Neural crest cell (in vitro differentiated cells): ENCODE data around the gene UMAD1. TPM values are rescaled to one million over a fixed set of nuclear protein-coding genes. Genes with fewer than 3 reads are reported as not detected.

ENCODE experiments used
- DNase-seq: peaks from one replicate; pipeline ENCODE4 v3.0.0; 2021; ENCODE audit warnings: low read depth, mixed read lengths, low spot score
- H3K27ac Mint-ChIP-seq: one replicate; pipeline ENCODE4 v1.8.0; 2021; ENCODE audit warnings: mild to moderate bottlenecking, mixed read lengths; ENCODE audit not compliant: unreplicated experiment
- H3K27me3 Mint-ChIP-seq: 2 replicates; pipeline ENCODE4 v1.8.0; 2021; ENCODE audit warnings: low read depth, mild to moderate bottlenecking, mixed read lengths
- H3K36me3 Mint-ChIP-seq: 2 replicates; pipeline ENCODE4 v1.8.0; 2021; ENCODE audit warnings: low read depth, mild to moderate bottlenecking, mixed read lengths
- H3K4me1 Mint-ChIP-seq: 2 replicates; pipeline ENCODE4 v1.8.0; 2021; ENCODE audit warnings: mixed read lengths
- H3K4me3 Mint-ChIP-seq: one replicate; pipeline ENCODE4 v1.8.0; 2021; ENCODE audit warnings: mild to moderate bottlenecking, mixed read lengths
- H3K9me3 Mint-ChIP-seq: 2 replicates; pipeline ENCODE4 v1.8.0; 2021; ENCODE audit warnings: mixed read lengths
- CTCF ChIP-seq: fragments of 200-600 bp; sonication (generic); conservative IDR thresholded peaks from 2 replicates; pipeline ENCODE4 v1.5.0; 2021; ENCODE audit warnings: antibody characterized with exemption, mild to moderate bottlenecking
- total RNA-seq: library from RNA; stranded (reverse); gene quantifications from 2 replicates; pipeline ENCODE4 v1.2.1, GENCODE V29; 2021

Gene UMAD1
- total RNA-seq, 1 donor from 2014 or later, result 9.8 TPM

GRCh38 chr7:7681936-7682329, 41.4 kb downstream of the UMAD1 start:
- Mint-ChIP-seq H3K27me3 (no peaks in the 10 kb centered on the region), H3K27ac (no peak overlapping the region), H3K9me3 (peaks cover 6% of the 10 kb centered on the region), H3K36me3 (peaks cover 7% of the 10 kb centered on the region), H3K4me3 (no peak overlapping the region), H3K4me1 (peaks cover 8% of the 10 kb centered on the region)
- no peak for DNase-seq
- TF ChIP-seq CTCF, result no peak

GRCh38 chr7:7682861-7683260, 42.3 kb downstream of the UMAD1 start:
- Mint-ChIP-seq H3K4me3 (no peak overlapping the region), H3K27me3 (no peaks in the 10 kb centered on the region), H3K36me3 (peaks cover 2% of the 10 kb centered on the region), H3K4me1 (peaks cover 14% of the 10 kb centered on the region), H3K27ac (no peak overlapping the region), H3K9me3 (peaks cover 2% of the 10 kb centered on the region)
- DNase-seq, result no peak
- TF ChIP-seq CTCF, result no peak

- Mint-ChIP-seq H3K4me3 (no peak overlapping the region), H3K36me3 (no peaks in the 10 kb centered on the region), H3K27ac (no peak overlapping the region), H3K9me3 (no peaks in the 10 kb centered on the region), H3K4me1 (peaks cover 11% of the 10 kb centered on the region), H3K27me3 (no peaks in the 10 kb centered on the region)
- DNase-seq, result no peak
- no peak for TF ChIP-seq CTCF
These were observed 46.4 kb downstream of the UMAD1 start for GRCh38 chr7:7686811-7687508.

- Mint-ChIP-seq H3K27ac (no peak overlapping the region), H3K4me1 (peaks cover 11% of the 10 kb centered on the region), H3K36me3 (no peaks in the 10 kb centered on the region), H3K4me3 (no peak overlapping the region), H3K9me3 (no peaks in the 10 kb centered on the region), H3K27me3 (no peaks in the 10 kb centered on the region)
- TF ChIP-seq CTCF, result no peak
- DNase-seq, result no peak
These were observed 47.2 kb downstream of the UMAD1 start for GRCh38 chr7:7687800-7688199.

DNA sequence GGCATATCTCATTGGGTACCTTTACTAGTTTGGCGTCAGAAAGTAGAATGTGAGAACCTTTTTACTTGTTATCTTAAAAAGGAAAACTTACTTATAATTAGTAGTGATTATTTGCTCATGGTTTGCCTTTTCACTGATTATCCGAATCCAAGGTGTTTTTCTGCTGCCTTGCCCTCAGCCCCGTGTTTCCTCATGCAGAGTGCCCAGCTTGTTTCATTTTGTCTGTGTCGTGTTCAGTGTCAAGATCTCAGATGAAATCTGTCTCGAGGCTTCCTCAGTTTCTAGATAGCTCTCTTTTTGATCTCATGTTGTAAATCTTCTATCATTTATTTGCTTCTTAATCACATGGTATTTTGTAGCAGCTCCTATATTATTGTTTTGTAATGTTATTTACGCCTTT, 47.8 kb downstream of the UMAD1 start:
- Mint-ChIP-seq H3K4me3 (no peak overlapping the region), H3K27me3 (no peaks in the 10 kb centered on the region), H3K9me3 (no peaks in the 10 kb centered on the region), H3K4me1 (peaks cover 11% of the 10 kb centered on the region), H3K27ac (no peak overlapping the region), H3K36me3 (no peaks in the 10 kb centered on the region)
- no peak for TF ChIP-seq CTCF
- DNase-seq, result no peak
